HEK293 (cell line): Measurements from ENCODE around the gene SLC35D3.
"Not testable (repeated sequence)": the region's sequence is repeated elsewhere in the genome, so short reads cannot be mapped to it uniquely, and the experiment has no call there.

ENCODE experiments used
- CTCF ChIA-PET: fragments of 350-600 bp; formaldehyde crosslinking; extraction: SDS; loops from one replicate; lab custom pipeline; 2021; ENCODE audit warnings: antibody characterized with exemption; lab: Yijun Ruan, JAX
- POLR2A ChIA-PET: fragments of 300-600 bp; formaldehyde crosslinking; extraction: SDS; loops from one replicate; lab custom pipeline; 2020; ENCODE audit warnings: antibody characterized with exemption, inconsistent platforms; lab: Yijun Ruan, JAX
- H3K27ac ChIP-seq: fragments of 200-500 bp; sonication (Bioruptor generic); 2 replicates; pipeline ENCODE4 v1.5.1; 2014; ENCODE audit warnings: low read depth, low read length, control low read depth, inconsistent platforms; ENCODE audit errors: extremely low read depth
- H3K36me3 ChIP-seq, 2 experiments: fragments of 200-500 bp in 1 of 2; sonication (Bioruptor generic) in 1 of 2; 1 replicate in 1 of 2; 2 replicates in 1 of 2; pipeline ENCODE4 v1.5.1; 2014 to 2017; ENCODE audit warnings: inconsistent platforms in 2 of 2, low read length in 2 of 2; ENCODE audit not compliant: control insufficient read depth in 2 of 2, insufficient read depth in 1 of 2
- H3K4me1 ChIP-seq: fragments of 200-500 bp; sonication (Bioruptor generic); 2 replicates; pipeline ENCODE4 v1.5.1; 2014; ENCODE audit warnings: mild to moderate bottlenecking, low read length, inconsistent platforms; ENCODE audit not compliant: control insufficient read depth, insufficient read depth
- H3K4me3 ChIP-seq: 2 replicates; pipeline ENCODE4 v1.5.1; 2011; ENCODE audit warnings: low read depth, mild to moderate bottlenecking, control low read depth, low read length, moderate library complexity
- H3K9me3 ChIP-seq: fragments of 200-500 bp; sonication (Bioruptor generic); 2 replicates; pipeline ENCODE4 v1.5.1; 2014; ENCODE audit warnings: low read depth, low read length, inconsistent platforms; ENCODE audit not compliant: control insufficient read depth, insufficient read depth
- OSR2 ChIP-seq: fragments of 450-650 bp; formaldehyde crosslinking; IDR thresholded peaks from 2 replicates; pipeline ENCODE4 v1.5.1; 2016; ENCODE audit warnings: missing biosample characterization, missing genetic modification characterization
- OVOL3 ChIP-seq: fragments of 450-650 bp; formaldehyde crosslinking; IDR thresholded peaks from 2 replicates; pipeline ENCODE4 v1.5.1; 2016; ENCODE audit warnings: missing biosample characterization, missing genetic modification characterization
- PRDM4 ChIP-seq: fragments of 450-650 bp; formaldehyde crosslinking; IDR thresholded peaks from 2 replicates; pipeline ENCODE4 v1.5.1; 2017; ENCODE audit warnings: missing biosample characterization, missing genetic modification characterization
- SP7 ChIP-seq: fragments of 450-650 bp; formaldehyde crosslinking; IDR thresholded peaks from 2 replicates; pipeline ENCODE4 v1.5.1; 2016; ENCODE audit warnings: missing biosample characterization, missing genetic modification characterization
- TSHZ1 ChIP-seq: fragments of 450-650 bp; formaldehyde crosslinking; IDR thresholded peaks from 2 replicates; pipeline ENCODE4 v1.5.1; 2016; ENCODE audit warnings: missing biosample characterization, missing genetic modification characterization, borderline replicate concordance
- ZBTB17 ChIP-seq: fragments of 450-650 bp; formaldehyde crosslinking; IDR thresholded peaks from 2 replicates; pipeline ENCODE4 v1.5.1; 2016; ENCODE audit warnings: missing biosample characterization, missing genetic modification characterization
- ZBTB6 ChIP-seq: fragments of 450-650 bp; formaldehyde crosslinking; IDR thresholded peaks from 2 replicates; pipeline ENCODE4 v1.5.1; 2017; ENCODE audit warnings: missing biosample characterization, missing genetic modification characterization
- ZNF138 ChIP-seq: fragments of 450-650 bp; formaldehyde crosslinking; IDR thresholded peaks from 2 replicates; pipeline ENCODE4 v1.5.1; 2016; ENCODE audit warnings: missing biosample characterization, missing genetic modification characterization, borderline replicate concordance
- ZNF18 ChIP-seq: fragments of 450-650 bp; formaldehyde crosslinking; IDR thresholded peaks from 2 replicates; pipeline ENCODE4 v1.5.1; 2016; ENCODE audit warnings: missing biosample characterization, missing genetic modification characterization
- ZNF366 ChIP-seq: fragments of 450-650 bp; formaldehyde crosslinking; conservative IDR thresholded peaks from 2 replicates; pipeline ENCODE4 v1.5.1; 2016; ENCODE audit warnings: missing biosample characterization, missing genetic modification characterization
- ZNF521 ChIP-seq: fragments of 450-650 bp; formaldehyde crosslinking; IDR thresholded peaks from 2 replicates; pipeline ENCODE4 v1.5.1; 2017; ENCODE audit warnings: missing biosample characterization, mild to moderate bottlenecking, missing genetic modification characterization
- ZNF596 ChIP-seq: fragments of 450-650 bp; IDR thresholded peaks from 2 replicates; pipeline ENCODE4 v1.5.0; 2018; ENCODE audit warnings: missing biosample characterization, mild to moderate bottlenecking, missing genetic modification characterization, moderate library complexity
- ZNF692 ChIP-seq: fragments of 450-650 bp; formaldehyde crosslinking; IDR thresholded peaks from 2 replicates; pipeline ENCODE4 v1.5.1; 2016; ENCODE audit warnings: missing biosample characterization, missing genetic modification characterization
- ZNF843 ChIP-seq: fragments of 450-650 bp; formaldehyde crosslinking; IDR thresholded peaks from 2 replicates; pipeline ENCODE4 v1.5.1; 2016; ENCODE audit warnings: missing biosample characterization, missing genetic modification characterization
- ZSCAN4 ChIP-seq: fragments of 450-650 bp; formaldehyde crosslinking; IDR thresholded peaks from 2 replicates; pipeline ENCODE4 v1.5.1; 2017; ENCODE audit warnings: missing biosample characterization, missing genetic modification characterization

SLC35D3 gene

GRCh38 chr6:136947037-136947436, 24.9 kb downstream of the SLC35D3 start (continued):
- TF ChIP-seq OSR2 (tag by site-specific recombination), result no peak
- no peak for TF ChIP-seq SP7 (tag by site-specific recombination)
- no peak for TF ChIP-seq ZNF692 (tag by site-specific recombination)

GRCh38 chr6:136949957-136950356, 27.9 kb downstream of the SLC35D3 start:
- H3K36me3 ChIP-seq, result not testable (repeated sequence)

GRCh38 chr6:136950436-136951126, 28.5 kb downstream of the SLC35D3 start:
- no peaks in the 10 kb centered on the region for H3K36me3 ChIP-seq
- TF ChIP-seq TSHZ1 (tag by site-specific recombination) (no peak), ZBTB6 (tag by site-specific recombination) (no peak), ZNF18 (tag by site-specific recombination) (no peak)
- H3K9me3 ChIP-seq, result no peaks in the 10 kb centered on the region
- peaks cover 3% of the 10 kb centered on the region; the same call in 1 of the 2 replicates for H3K4me1 ChIP-seq
- POLR2A ChIA-PET, result no interaction called here
- CTCF ChIA-PET, result interaction anchor here (0.6 to 0.7 kb wide), 3 partner anchors 10 to 64 kb away, joined by 3 to 4 read pairs (median 4); no protein-coding TSS in a partner anchor
- no peak overlapping the region for H3K27ac ChIP-seq
- H3K4me3 ChIP-seq, result no peak overlapping the region

More at GRCh38 chr6:136949957-136950356, 27.9 kb downstream of the SLC35D3 start:
- H3K27ac ChIP-seq, POLR2A ChIA-PET, H3K4me3 ChIP-seq, H3K9me3 ChIP-seq, H3K4me1 ChIP-seq: not testable (repeated sequence)
- CTCF ChIA-PET, result interaction anchor here (0.6 to 0.9 kb wide), 2 partner anchors 633 to 1410 kb away, joined by 3 read pairs; no protein-coding TSS in a partner anchor

GRCh38 chr6:136952714-136953260, 30.7 kb downstream of the SLC35D3 start:
- peaks cover 3% of the 10 kb centered on the region for H3K4me1 ChIP-seq
- H3K9me3 ChIP-seq, result no peaks in the 10 kb centered on the region
- H3K4me3 ChIP-seq, result no peak overlapping the region
- CTCF ChIA-PET, result no interaction called here
- H3K27ac ChIP-seq, result no peak overlapping the region
- no peaks in the 10 kb centered on the region for H3K36me3 ChIP-seq
- POLR2A ChIA-PET, result no interaction called here
- TF ChIP-seq ZBTB17 (peak; percentile 61; the same call in 1 of the 2 replicates), OVOL3 (tag by site-specific recombination) (no peak), ZNF138 (tag by site-specific recombination) (no peak), ZNF843 (tag by site-specific recombination) (peak; percentile 40; the same call in 1 of the 2 replicates), PRDM4 (tag by site-specific recombination) (0 out of 2 replicates have a peak, but pooled peaks have one; percentile 7), ZSCAN4 (tag by site-specific recombination) (peak; percentile 69), OSR2 (tag by site-specific recombination) (peak; percentile 43; the same call in 1 of the 2 replicates), ZNF366 (tag by site-specific recombination) (peak; percentile 50), ZNF596 (tag by site-specific recombination) (peak; percentile 80), ZNF521 (tag by site-specific recombination) (no peak)
